ENCODE data around the gene SERPINB4. TPM values are rescaled to one million over a fixed set of nuclear protein-coding genes. Genes with fewer than 3 reads are reported as not detected.

SERPINB4 gene
- polyA plus RNA-seq, 4 donors, result 0.23 TPM; not detected in 3

Other genes with a start within 250 kb of the SERPINB4 start
- gene VPS4B, start 221.8 kb downstream of the SERPINB4 start, polyA plus RNA-seq (ENCODE audit: insufficient read length in 4 of 4), result 10 to 100 TPM; 50.6 to 61.2 (median 56.1) TPM
- under 1 TPM in 2 of 4 donors, not detected in 2; 0.04 to 0.09 TPM for gene SERPINB5, start 167.3 kb downstream of the SERPINB4 start, polyA plus RNA-seq (ENCODE audit: insufficient read length in 4 of 4)
- not detected for gene SERPINB12, start 101.9 kb downstream of the SERPINB4 start, polyA plus RNA-seq (ENCODE audit: insufficient read length in 4 of 4)
- gene SERPINB13, start 56.9 kb downstream of the SERPINB4 start, polyA plus RNA-seq (ENCODE audit: insufficient read length in 4 of 4), result not detected
- under 1 TPM in 2 of 4 donors, not detected in 2; 0.11 to 0.17 TPM for gene SERPINB3, start 17.6 kb upstream of the SERPINB4 start, polyA plus RNA-seq (ENCODE audit: insufficient read length in 4 of 4)
- not detected for gene SERPINB11, start 58.7 kb upstream of the SERPINB4 start, polyA plus RNA-seq (ENCODE audit: insufficient read length in 4 of 4)
- under 1 TPM; 0.40 to 0.92 (median 0.59) TPM for gene SERPINB7, start 131.2 kb upstream of the SERPINB4 start, polyA plus RNA-seq (ENCODE audit: insufficient read length in 4 of 4)
- under 1 TPM in 2 of 4 donors, not detected in 2; 0.20 to 0.23 TPM for gene SERPINB2, start 243.4 kb upstream of the SERPINB4 start, polyA plus RNA-seq (ENCODE audit: insufficient read length in 4 of 4)